HG03066 (cell line): ENCODE data around the gene PRDM11.

ENCODE experiments used
- ATAC-seq: cut with Tn5 transposase; IDR thresholded peaks from one replicate; pipeline ENCODE4 v1.9.1; 2021; ENCODE audit warnings: low read depth; ENCODE audit not compliant: unreplicated experiment

The PRDM11 gene

DNA sequence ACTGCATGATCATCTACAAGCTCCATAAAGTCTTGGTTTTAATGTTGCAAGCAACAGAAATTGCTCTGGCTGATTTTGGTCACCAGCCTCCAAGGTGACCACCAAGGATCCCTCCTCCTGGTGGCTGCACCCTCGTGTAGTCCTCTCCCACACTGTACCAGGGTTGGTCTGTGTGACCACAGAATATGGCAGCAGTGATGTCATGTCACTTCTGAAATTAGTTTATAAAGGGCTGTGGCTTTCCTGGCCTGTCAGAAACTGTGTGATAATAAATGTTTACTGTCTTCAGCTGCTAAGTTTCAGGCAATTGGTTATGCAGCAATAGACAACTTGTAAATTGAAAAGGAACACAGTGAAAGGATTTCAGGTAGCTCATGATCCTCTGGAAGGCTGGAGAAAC, 5.3 kb upstream of the PRDM11 start:
- ATAC-seq, result no peak

DNA sequence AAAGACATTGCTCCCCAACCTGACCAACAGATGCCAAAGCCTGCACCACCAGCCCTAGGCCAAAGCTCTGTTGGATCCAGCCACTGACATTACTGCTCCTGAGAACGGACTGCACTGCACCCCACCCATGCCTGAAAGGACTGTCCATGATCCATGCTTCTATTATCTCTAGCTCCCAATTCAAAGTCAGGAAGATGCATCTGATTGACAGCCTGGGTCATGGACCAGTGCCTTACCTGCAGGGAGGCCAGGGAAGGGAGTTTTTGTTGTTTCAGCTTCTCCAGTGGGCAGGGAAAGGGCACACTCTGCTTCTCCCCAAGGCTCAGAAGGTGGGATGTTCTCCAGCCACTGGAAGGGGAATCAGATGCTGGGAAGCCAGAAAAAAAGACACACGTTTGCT, 4.8 kb upstream of the PRDM11 start:
- no peak for ATAC-seq

DNA sequence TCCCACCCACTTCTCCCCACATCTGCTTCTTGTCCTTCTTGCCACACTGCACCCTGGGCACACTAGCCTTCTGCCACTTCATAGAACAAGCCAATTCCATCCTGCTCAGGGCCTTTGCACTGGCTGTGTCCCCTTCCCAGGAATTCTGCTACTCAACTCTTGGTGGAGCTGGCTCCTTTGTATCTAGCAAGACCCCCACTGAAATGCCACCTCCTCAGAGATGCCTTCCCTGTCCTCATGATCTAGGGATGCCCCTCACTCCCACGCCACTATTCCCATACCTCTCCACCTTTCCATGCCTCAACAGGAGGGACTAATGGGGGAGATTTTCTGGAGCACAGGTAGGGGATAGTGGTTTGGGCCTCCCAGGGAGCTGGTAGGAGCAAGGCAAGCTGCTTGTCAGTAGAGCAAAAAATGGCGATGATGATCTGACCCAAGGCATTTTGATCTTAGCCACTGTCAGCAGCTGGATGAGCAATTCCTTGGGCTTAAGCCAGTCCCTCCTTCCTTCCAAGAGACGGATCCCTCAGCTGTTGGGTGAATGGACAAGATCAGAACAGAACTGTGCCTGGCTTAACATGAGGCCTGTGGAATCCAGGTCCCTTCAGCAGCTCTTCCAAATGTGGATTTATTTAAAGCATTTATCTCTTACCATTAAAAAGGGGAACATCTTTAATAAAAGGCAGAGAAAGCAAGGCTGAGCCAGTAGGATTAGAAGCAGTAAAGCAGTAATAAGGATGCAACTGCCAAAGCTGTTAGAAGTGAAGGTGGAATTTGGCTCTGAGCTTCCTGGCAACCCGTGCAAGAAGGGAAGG, 4.0 kb upstream of the PRDM11 start:
- ATAC-seq, result no peak

DNA sequence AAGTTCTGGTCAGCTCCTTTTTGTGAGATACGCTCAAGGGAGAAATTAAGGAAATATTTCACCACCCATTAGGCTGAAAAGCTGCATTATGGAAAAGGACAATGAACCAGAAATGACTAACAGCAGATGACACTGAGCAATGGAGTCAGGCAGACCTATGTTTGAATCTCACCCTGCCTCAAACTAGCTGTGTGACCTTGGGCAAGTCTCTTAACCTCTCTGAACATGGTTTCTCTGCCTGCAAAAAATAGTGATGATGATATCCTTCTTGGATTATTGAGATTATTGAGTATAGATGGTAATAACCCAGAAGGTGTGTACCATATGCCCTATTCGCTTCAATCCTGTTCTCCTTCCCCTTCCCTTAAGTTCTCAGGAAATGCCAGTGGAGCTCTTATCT, 2.9 kb upstream of the PRDM11 start:
- ATAC-seq, result no peak

DNA sequence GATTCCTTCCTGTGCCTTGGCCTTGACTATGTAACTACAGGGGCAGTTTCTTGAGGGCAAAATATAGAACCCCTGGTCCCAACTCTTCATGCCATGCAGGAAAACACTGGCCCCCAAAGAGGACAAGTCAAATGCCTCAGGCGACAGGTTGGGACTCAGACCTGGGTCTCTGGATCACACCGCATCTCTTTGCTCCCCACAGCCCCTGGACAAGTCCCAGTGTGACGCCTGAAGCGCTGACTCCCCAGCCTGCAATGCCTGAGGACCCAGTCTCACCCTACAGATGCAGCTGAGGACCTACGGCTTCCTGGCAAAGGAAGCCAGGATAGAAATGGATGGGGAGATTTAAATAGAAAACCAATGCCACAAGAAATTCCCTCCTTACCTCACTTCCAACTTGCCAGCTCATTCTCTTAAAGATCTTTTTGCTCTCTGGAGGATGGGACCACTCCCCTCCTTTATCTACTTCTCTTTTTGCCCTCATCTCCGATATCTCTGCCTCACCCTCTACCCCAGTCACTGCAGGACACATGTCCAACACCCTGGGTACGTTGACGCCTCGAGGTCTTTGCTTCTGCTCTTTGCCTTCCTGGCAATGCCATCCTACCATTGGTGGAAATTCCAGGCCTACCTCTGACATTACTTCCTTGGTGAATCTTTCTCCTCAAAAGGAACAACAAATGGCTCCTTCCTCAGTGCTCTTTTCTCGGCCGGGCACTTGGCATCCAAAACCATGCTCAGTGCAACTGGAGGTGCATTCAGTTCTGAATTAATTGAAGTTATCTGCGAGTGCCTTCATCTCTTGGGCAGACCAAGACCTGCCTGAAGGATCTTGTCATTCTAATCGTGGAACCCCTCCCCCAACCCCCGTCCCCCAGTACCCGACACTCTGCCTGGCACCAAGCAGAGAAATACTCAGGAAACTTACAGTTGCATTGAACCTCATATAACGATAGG, 2.0 kb upstream of the PRDM11 start:
- ATAC-seq, result no peak

DNA sequence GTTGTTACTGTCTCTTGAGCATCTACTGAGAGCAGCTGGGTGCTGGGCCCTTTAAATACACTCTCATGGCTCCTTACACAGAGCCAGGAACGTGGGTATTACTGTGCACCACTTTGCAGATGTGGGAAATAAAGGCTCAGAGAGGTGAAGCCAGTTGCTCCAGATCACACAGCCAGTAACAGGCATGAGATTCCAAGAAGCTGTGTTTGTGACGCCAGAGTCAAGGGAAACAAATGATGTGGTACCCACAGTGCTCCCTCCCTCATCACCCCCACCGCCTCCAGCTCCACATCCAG, 1.4 kb upstream of the PRDM11 start:
- no peak for ATAC-seq

DNA sequence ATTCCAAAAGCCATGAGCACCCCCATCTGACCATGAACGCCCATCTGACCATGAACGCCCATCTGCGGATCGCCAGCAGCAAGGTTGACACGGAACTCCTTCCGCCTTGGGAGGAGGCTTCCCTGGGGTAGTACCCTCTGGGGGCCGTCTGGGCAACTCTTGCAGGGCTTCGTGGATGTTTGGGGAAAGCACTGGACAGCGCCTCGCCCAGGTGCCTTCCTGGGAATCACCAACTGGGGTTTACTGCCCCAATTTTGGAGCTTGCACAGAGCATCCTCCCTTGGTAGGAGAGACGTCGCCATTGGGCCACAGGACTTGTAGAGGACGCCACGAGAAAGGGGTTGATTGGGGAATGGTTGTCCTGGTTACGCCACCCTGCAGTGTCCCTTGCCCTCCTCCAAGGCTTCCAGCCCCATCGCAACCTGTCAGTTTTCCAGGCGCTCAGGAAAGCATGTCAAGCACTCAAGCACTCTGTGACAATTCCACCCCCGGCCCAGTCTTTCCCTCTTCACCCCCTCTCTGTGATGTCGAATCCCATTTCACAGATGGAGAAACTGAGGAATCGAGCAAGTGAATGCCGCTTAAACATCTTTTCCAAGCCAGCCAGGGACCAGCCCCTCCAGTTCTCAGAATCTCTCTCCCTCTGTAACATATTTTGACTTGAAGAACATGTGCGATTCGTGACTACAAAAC, 914 bp upstream of the PRDM11 start:
- ATAC-seq, result no peak

DNA sequence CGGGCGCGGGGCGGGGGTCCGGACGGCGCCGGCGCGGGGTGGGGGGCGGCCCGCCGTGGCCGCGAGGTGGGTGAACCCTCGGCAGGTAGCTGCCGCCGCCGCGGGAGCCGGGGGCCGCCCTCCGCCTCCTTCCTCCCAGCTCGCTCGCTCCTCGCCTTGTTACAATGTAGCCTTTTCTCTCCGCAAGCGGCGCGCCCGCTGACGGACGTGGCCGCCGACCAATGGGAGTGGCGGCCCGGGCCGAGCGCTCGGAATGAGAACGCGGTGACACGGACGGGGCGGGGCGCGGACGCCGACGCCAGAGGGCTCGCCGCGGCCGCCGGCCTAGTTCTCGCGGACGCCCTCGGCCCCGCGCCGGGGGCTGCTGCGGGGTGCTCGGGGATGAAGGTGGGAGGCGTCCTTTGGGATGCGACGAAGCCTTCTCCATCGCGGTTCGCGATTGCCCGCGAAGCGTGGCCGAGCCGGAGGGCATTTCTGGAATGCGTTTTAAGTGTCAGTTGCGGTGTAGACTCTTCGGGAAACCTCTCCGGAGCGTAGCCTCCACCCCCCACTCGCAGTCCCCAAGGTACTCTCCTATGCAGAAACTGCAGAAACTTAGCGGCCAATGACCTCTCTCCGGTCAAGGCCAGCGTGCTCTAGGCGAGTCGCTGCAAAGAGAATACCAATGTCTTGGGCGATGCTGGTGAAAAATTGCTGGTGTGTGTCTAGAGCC, 734 bp downstream of the PRDM11 start:
- ATAC-seq, result peak; percentile 98

DNA sequence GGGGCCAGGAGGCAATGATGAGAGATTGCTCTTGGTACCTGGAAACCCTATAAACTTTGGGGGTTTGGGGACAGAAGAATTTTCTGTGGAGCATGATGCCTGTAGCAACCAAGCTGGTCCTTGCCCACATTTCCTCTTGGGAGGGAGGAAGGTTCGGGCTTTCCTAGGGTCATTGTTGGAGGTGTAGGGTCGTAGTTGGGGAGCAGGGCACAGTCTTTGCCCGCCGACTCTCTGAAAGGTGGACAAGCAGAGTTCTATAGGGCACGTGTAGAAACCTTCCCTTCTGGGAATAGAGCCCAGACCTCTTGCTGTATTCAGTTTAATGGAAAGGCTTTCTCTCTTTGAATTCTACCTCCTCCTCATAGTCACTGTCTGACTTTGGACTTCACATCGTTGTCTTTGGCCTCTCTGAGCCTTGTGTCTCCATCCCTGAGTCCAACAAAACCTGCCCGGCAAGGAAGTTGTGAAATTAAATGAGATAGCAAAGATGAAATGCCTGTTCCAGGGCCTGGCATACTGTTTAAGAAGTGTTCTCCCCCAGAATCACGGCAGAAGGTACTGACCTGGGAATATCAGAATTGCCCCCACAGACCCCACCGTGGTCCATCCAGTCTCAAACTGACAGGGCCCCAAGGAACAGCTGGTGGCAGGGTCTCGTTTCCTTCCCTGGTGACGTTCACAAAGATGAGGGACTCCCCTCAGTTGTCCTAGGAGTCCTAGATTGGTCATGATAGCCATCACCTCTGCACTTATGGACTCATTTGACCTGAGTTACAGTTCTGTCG, 1.6 kb downstream of the PRDM11 start:
- no peak for ATAC-seq

DNA sequence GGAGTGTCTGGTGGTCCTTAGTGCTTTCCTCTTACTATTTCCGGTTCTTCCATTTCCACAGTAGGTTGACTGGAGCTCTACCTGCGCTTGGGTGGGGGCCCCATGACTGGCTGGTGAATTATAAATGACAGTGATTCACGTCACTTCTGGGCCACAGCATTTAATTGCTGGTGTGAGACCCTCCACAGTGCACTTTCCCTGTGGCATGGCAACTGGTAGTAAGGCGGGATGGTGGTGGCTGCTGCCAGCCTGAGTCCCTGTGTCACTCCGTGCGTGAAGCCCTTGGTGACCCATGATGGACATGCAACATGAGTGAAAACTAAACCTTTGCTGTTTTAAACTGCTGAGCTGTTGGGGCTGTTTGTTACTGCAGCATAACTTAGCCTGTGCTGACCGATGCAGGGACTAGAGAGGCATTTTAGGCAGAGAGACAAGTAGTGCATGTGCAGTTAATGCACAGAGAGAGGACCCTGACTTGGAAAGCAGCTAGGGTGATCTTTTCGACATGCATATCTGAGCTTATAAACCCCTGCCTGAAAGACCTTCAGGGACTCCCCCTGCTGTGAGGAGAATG, 3.1 kb downstream of the PRDM11 start:
- no peak for ATAC-seq

DNA sequence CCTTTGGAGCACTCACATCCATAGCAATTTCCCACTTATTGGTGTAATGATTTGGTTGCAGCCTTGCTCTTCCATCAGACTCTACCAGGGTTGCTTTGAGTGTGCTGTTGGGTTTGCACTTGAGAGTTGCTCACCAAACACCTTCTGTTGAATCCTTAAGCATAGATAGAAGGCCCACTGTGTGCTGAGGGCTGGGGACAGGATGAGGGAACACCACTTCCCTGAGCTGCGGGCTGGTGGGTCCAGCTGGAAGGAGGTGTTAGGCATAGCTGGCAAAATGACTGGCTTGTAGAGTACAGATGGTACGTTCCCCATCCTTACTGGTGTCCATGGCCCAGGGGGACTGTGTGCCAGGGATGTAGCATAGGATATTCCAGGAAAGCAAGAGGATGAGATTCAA, 3.9 kb downstream of the PRDM11 start:
- no peak for ATAC-seq

DNA sequence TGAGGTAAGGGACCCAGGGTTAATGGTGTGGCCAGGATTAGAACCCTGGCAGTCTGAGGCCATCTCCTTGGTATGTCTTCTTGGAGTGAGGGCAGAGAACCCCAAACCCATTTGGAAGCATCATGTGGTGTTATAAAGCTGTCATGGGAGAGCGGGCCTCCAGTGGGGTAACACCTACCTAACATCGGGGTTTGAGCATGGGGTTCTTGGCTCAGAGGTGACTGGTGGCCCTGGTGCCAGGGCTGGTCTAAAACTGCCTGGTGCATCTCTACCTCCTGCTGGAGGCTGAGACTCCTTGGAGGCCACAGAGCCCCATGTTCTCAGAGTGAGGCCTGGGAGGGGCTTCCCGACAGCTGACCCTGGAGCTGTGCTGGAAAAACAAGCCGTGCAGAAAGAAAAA, 4.5 kb downstream of the PRDM11 start:
- ATAC-seq, result no peak

DNA sequence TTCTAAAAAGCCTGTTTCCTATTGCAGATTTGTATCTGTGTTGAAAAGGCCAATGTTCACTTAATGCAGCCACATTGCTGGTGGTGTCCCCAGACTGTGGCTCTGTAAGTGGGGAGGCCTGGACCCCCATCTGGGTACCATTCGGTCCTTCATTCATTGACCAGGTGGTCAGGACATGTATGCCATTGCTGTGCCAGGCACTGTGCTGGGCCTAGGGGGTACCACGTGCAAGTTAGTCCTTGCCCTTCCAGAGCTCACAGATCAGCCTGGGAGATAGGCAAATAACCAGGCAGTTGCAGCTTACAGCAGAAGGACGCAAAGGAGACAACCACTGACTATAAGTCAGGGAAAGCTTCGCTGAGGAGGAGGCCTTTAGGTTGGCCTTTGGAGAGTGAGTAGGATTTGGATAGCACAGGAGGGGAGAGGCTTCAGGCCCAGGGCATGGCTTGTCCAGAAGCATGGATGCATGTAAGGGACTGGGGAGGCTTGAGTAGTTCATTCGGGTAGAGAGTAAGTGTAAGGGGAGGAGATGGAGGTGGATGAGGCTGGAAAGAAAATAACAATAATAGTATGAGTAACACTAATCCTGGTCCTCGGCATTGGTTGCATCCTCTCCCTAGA, 5.0 kb downstream of the PRDM11 start:
- ATAC-seq, result no peak

DNA sequence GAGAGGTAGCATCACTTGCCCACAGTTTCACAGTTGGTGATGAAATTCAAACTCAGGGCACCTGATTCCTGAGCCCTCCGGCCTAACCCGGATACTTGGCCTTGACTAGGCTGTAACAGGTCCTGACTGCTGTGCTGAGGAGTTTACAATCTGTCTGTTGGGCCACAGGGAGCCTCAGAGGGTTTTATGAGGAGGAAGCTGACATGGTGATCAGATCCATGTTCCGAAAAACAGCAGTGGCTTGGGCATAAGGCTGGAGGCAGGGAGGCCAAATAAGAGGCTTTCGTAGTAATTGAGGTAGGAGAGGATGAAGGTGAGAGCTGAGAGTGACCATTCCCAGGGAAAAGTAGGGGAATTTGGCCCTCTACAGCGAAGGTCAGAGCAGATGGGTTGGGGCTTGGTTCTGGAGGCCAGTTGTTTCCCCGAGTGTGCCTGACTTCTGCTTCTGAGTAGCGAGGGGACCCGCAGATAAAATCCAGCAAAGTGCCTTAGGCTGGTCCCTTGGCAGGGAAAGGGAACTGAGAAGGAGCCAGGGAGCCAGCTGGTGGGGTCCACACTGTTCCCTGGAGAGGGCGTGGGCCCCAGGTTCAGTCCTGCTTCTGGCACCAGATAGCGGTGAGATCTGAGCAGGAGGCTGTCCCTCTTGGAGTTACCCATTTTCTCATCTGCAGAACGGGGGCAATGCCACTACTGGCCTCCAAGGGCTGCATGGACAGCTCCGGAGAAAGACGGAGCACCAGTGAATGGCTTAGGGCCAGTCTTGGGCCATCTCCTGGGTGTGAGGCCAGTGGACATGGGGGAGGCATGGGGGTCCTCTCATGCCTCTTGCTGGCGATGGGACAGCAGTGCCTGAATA, 6.5 kb downstream of the PRDM11 start:
- ATAC-seq, result no peak

DNA sequence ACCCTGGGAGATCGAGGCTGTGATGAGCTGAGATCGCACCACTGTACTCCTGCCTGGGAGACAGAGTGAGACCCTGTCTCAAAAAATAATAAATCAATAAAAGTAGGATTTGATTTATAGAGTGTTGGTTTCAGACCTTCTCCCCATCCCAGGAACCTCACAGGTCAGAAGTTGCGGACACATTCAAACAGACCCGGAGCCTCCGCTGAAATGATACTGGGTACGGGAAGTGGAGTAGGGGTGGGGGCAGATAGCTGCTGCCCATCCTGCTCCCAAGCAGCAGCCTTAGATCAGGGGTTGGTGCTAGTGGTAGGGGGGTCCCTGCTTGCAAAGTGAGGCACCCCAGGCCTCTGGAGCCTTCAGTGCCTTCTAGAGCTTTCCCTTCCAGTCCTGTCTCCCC, 7.8 kb downstream of the PRDM11 start:
- ATAC-seq, result no peak

DNA sequence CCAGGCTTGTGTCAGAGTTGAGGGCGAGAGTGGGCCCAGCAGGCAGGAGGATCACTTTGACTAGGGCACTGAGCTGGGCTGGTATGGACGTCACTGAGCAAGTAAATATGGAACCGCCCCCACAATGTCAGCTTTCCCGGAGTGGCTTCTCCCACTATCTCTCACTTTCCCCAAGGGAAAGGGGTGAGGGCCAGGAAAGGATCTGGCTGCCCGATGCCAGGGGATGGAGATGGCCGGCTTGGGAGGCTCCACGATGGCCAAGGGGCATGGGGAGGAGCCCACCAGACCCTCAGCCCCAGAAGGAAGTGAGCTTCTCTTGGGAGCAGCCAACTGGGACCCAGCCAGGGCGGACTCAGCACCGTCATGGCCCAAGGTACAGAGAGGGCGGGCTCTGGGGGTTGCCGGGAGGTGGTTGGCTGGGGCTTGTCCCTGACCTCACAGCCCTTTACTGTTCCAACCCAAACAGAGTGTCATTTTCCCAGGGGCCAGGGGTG, 8.7 kb downstream of the PRDM11 start:
- ATAC-seq, result no peak

DNA sequence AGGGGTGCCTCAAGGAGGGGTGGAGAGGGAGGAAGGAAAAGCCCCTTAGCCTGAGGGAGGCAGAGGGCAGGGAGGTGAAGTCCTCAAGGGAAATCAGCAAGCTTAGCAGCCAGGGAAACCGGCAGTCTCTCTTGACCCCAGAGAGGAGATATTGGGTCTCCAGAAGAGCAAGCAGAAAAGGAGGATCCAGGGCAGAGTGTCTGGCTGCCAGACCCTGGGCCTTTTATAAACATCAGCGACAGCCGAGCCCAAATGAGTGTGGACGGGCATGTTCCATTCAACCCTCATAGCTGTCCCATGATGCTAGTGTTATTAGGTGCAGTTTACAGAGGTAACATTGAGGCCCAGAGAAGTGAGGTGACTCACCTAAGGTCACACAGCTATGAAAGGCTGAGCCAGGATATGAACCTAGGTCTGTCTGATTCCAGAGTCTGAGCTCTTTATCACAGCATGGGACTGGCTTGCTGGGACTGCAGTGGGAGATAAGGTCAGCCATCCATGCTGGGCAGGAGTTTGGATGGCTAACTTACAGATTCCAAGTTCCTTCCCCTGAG, 9.3 kb downstream of the PRDM11 start:
- ATAC-seq, result no peak

DNA sequence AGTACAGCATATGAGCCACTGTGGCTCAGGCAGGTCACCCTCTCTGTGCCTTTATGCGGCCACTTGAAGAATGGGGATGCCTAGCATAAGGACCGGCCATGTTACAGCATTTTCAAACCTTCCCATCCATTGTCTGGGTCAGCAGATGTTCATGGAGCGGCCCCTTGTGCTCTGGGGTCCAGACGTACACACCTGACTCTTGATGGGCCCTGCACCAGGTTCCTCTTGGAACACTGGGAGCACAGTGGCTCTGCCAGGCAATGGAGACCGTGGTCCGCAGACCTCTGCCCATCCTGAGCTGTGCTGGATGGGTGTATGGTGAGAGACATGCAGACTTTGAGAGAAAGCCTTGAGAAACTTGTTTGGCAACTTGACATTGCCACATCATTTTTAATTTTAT, 9.8 kb downstream of the PRDM11 start:
- ATAC-seq, result no peak
